SK-N-MC (cell line): ENCODE data around the gene HAO2.

ENCODE experiments used
- EZH2 ChIP-seq: fragments of 200-600 bp; sonication (generic); IDR thresholded peaks from one replicate; pipeline ENCODE4 v1.6.1; 2017; ENCODE audit warnings: antibody characterized with exemption
- POLR2AphosphoS5 ChIP-seq: IDR thresholded peaks from 2 replicates; pipeline ENCODE4 v1.6.1; 2012; ENCODE audit warnings: mild to moderate bottlenecking, low read depth, low read length, borderline replicate concordance

DNA sequence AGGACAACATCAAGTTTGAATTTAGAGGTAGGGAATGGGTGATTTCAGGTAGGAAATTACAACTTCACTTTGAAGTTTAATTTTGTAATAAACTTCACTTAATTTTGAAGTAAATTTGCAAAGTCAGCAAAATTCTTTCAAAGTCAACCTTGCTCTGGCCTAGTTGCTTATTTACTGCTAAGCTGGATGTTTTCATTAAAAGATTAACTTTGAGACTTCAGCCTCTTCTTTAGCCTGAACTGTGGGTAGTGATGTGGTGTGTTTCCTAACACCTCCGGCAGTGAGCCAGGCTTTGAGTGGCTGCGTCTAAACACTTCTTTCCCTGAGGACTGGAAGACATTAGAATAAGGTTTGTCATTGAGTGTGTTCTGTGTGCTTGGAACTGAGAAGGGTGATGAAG lies at the start of gene HAO2:
- no peak for TF ChIP-seq EZH2
- no peak for TF ChIP-seq POLR2AphosphoS5
